ENCODE measurements around the gene DGCR6. TPM values are rescaled to one million over a fixed set of nuclear protein-coding genes. Genes with fewer than 3 reads are reported as not detected.
"Not testable (repeated sequence)": the region's sequence is repeated elsewhere in the genome, so short reads cannot be mapped to it uniquely, and the experiment has no call there.

DGCR6 gene
- polyA plus RNA-seq, 1 donor (not counting 4 experiments of a cell fraction or from before 2014, with no cell fraction given): 0.88 TPM

GRCh38 chr22:18954990-18955571 is 49.0 kb downstream of the DGCR6 start:
- no peaks in the 10 kb centered on the region for H3K9me1 ChIP-seq (ENCODE audit: control insufficient read depth, extremely low read depth, insufficient read depth, low read length)
- no peak overlapping the region for H3K4me3 ChIP-seq (ENCODE audit: control insufficient read depth in 2 of 3, extremely low read depth in 1 of 3, insufficient read depth in 2 of 3, low read depth in 1 of 3, low read length in 3 of 3)
- FAIRE-seq (no peak), DNase-seq (ENCODE audit: low read depth, low spot score) (no peak)
- H3K9ac ChIP-seq (ENCODE audit: control insufficient read depth, extremely low read depth, insufficient read depth, low read length): no peak overlapping the region
- peaks cover 3% of the 10 kb centered on the region for H3K4me1 ChIP-seq (ENCODE audit: control insufficient read depth, extremely low read depth, insufficient read depth, low read length)
- no peaks in the 10 kb centered on the region for H4K20me1 ChIP-seq (ENCODE audit: control insufficient read depth, extremely low read depth, insufficient read depth, low read length)
- H3K36me3 ChIP-seq (ENCODE audit: control insufficient read depth in 2 of 2, extremely low read depth in 1 of 2, insufficient read depth in 2 of 2, low read length in 2 of 2): no peaks in the 10 kb centered on the region
- no peak overlapping the region for H3K27ac ChIP-seq (ENCODE audit: control insufficient read depth, insufficient read depth, low read length)
- TF ChIP-seq, protein P1, sequence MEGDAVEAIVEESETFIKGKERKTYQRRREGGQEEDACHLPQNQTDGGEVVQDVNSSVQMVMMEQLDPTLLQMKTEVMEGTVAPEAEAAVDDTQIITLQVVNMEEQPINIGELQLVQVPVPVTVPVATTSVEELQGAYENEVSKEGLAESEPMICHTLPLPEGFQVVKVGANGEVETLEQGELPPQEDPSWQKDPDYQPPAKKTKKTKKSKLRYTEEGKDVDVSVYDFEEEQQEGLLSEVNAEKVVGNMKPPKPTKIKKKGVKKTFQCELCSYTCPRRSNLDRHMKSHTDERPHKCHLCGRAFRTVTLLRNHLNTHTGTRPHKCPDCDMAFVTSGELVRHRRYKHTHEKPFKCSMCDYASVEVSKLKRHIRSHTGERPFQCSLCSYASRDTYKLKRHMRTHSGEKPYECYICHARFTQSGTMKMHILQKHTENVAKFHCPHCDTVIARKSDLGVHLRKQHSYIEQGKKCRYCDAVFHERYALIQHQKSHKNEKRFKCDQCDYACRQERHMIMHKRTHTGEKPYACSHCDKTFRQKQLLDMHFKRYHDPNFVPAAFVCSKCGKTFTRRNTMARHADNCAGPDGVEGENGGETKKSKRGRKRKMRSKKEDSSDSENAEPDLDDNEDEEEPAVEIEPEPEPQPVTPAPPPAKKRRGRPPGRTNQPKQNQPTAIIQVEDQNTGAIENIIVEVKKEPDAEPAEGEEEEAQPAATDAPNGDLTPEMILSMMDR (optimal IDR thresholded peaks at IDR 0.05 in 1 of 3, IDR thresholded peaks at IDR 0.05 in 1 of 3, conservative IDR thresholded peaks at IDR 0.05 in 1 of 3; ENCODE audit: extremely low read depth in 1 of 3, insufficient read depth in 2 of 3, low read length in 3 of 3): no peak
- TF ChIP-seq EZH2 (IDR thresholded peaks at IDR 0.05; ENCODE audit: low read length): no peak
- H3K27me3 ChIP-seq (ENCODE audit: control insufficient read depth, extremely low read depth, insufficient read depth, low read length): no peaks in the 10 kb centered on the region
- no peak overlapping the region for H3K4me2 ChIP-seq (ENCODE audit: control insufficient read depth, extremely low read depth, insufficient read depth, low read depth, low read length)
- H2AFZ ChIP-seq (ENCODE audit: control insufficient read depth, low read length): no peak overlapping the region
- dilution Hi-C loops (cut with MboI; ENCODE audit: extremely low pct_ligation_motif_present, low sequenced_read_pairs): no loop called here
- H3K79me2 ChIP-seq (ENCODE audit: control insufficient read depth, insufficient read depth, low read length): no peaks in the 10 kb centered on the region
- H3K9me3 ChIP-seq (ENCODE audit: control insufficient read depth, low read depth, low read length): no peaks in the 10 kb centered on the region

- no peak for FAIRE-seq
- dilution Hi-C loops (cut with MboI; ENCODE audit: extremely low pct_ligation_motif_present, low sequenced_read_pairs): no loop called here
Observed at GRCh38 chr22:18955696-18956095, 49.6 kb downstream of the DGCR6 start.

GRCh38 chr22:18956121-18956895 is 50.2 kb downstream of the DGCR6 start:
- H4K20me1 ChIP-seq (ENCODE audit: control insufficient read depth, extremely low read depth, insufficient read depth, low read length); H3K79me2 ChIP-seq (ENCODE audit: control insufficient read depth, insufficient read depth, low read length); dilution Hi-C loops (cut with MboI; ENCODE audit: extremely low pct_ligation_motif_present, low sequenced_read_pairs); H3K27me3 ChIP-seq (ENCODE audit: control insufficient read depth, extremely low read depth, insufficient read depth, low read length); H3K9ac ChIP-seq (ENCODE audit: control insufficient read depth, extremely low read depth, insufficient read depth, low read length); H3K9me3 ChIP-seq (ENCODE audit: control insufficient read depth, low read depth, low read length); H3K9me1 ChIP-seq (ENCODE audit: control insufficient read depth, extremely low read depth, insufficient read depth, low read length); H3K36me3 ChIP-seq (ENCODE audit: control insufficient read depth in 2 of 2, extremely low read depth in 1 of 2, insufficient read depth in 2 of 2, low read length in 2 of 2); H3K4me3 ChIP-seq (ENCODE audit: control insufficient read depth in 2 of 3, extremely low read depth in 1 of 3, insufficient read depth in 2 of 3, low read depth in 1 of 3, low read length in 3 of 3); FAIRE-seq; H3K4me1 ChIP-seq (ENCODE audit: control insufficient read depth, extremely low read depth, insufficient read depth, low read length); DNase-seq (ENCODE audit: low read depth, low spot score); H2AFZ ChIP-seq (ENCODE audit: control insufficient read depth, low read length); H3K4me2 ChIP-seq (ENCODE audit: control insufficient read depth, extremely low read depth, insufficient read depth, low read depth, low read length); H3K27ac ChIP-seq (ENCODE audit: control insufficient read depth, insufficient read depth, low read length): not testable (repeated sequence)

More at GRCh38 chr22:18955696-18956095, 49.6 kb downstream of the DGCR6 start:
- Histone ChIP-seq H3K9me1 (ENCODE audit: control insufficient read depth, extremely low read depth, insufficient read depth, low read length) (no peaks in the 10 kb centered on the region), H3K27me3 (ENCODE audit: control insufficient read depth, extremely low read depth, insufficient read depth, low read length) (no peaks in the 10 kb centered on the region), H3K4me1 (ENCODE audit: control insufficient read depth, extremely low read depth, insufficient read depth, low read length) (peaks cover 3% of the 10 kb centered on the region), H2AFZ (ENCODE audit: control insufficient read depth, low read length) (no peak overlapping the region), H3K9ac (ENCODE audit: control insufficient read depth, extremely low read depth, insufficient read depth, low read length) (no peak overlapping the region), H3K27ac (ENCODE audit: control insufficient read depth, insufficient read depth, low read length) (no peak overlapping the region), H3K79me2 (ENCODE audit: control insufficient read depth, insufficient read depth, low read length) (no peaks in the 10 kb centered on the region), H3K9me3 (ENCODE audit: control insufficient read depth, low read depth, low read length) (no peaks in the 10 kb centered on the region), H3K36me3 (ENCODE audit: control insufficient read depth in 2 of 2, extremely low read depth in 1 of 2, insufficient read depth in 2 of 2, low read length in 2 of 2) (no peaks in the 10 kb centered on the region), H4K20me1 (ENCODE audit: control insufficient read depth, extremely low read depth, insufficient read depth, low read length) (no peaks in the 10 kb centered on the region), H3K4me2 (ENCODE audit: control insufficient read depth, extremely low read depth, insufficient read depth, low read depth, low read length) (no peak overlapping the region), H3K4me3 (ENCODE audit: control insufficient read depth in 2 of 3, extremely low read depth in 1 of 3, insufficient read depth in 2 of 3, low read depth in 1 of 3, low read length in 3 of 3) (no peak overlapping the region)
- TF ChIP-seq, protein P1 (optimal IDR thresholded peaks at IDR 0.05 in 1 of 3, IDR thresholded peaks at IDR 0.05 in 1 of 3, conservative IDR thresholded peaks at IDR 0.05 in 1 of 3; ENCODE audit: extremely low read depth in 1 of 3, insufficient read depth in 2 of 3, low read length in 3 of 3): no peak
- no peak for TF ChIP-seq EZH2 (IDR thresholded peaks at IDR 0.05; ENCODE audit: low read length)
- DNase-seq (ENCODE audit: low read depth, low spot score): no peak
